ENCODE results near the gene RAB28.

DNA sequence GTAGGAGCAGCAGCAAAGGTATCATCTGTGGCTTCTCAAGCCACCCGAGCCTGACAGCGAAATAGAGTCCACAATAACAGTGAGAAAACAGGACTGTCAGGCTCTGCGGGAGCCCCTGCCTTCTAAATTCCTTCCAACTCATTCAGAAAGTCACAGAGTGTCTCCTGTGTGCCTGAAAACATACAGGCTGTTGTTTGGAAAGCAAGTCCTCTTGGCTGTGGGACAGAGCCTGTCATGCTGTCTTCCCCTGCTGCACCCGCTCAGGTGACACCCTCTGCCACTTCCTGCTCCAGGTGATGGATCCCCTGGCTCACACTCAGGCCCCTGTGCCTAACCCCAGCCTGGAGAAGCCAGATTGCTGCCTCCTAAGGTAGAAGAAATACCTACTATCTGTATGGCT is 152.3 kb downstream of the RAB28 start:
- TF ChIP-seq ZNF8 (CRISPR knock-in tag; IDR thresholded peaks at IDR 0.05) (no peak), RARB (CRISPR knock-in tag; IDR thresholded peaks at IDR 0.05) (no peak), ZFP30 (CRISPR knock-in tag; IDR thresholded peaks at IDR 0.05) (no peak), TOX (CRISPR knock-in tag; IDR thresholded peaks at IDR 0.05; ENCODE audit: borderline replicate concordance) (no peak)
- TF ChIP-seq, protein P1, sequence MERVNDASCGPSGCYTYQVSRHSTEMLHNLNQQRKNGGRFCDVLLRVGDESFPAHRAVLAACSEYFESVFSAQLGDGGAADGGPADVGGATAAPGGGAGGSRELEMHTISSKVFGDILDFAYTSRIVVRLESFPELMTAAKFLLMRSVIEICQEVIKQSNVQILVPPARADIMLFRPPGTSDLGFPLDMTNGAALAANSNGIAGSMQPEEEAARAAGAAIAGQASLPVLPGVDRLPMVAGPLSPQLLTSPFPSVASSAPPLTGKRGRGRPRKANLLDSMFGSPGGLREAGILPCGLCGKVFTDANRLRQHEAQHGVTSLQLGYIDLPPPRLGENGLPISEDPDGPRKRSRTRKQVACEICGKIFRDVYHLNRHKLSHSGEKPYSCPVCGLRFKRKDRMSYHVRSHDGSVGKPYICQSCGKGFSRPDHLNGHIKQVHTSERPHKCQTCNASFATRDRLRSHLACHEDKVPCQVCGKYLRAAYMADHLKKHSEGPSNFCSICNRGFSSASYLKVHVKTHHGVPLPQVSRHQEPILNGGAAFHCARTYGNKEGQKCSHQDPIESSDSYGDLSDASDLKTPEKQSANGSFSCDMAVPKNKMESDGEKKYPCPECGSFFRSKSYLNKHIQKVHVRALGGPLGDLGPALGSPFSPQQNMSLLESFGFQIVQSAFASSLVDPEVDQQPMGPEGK (CRISPR knock-in tag; IDR thresholded peaks at IDR 0.05; ENCODE audit: borderline replicate concordance): no peak
- TF ChIP-seq, protein P2, sequence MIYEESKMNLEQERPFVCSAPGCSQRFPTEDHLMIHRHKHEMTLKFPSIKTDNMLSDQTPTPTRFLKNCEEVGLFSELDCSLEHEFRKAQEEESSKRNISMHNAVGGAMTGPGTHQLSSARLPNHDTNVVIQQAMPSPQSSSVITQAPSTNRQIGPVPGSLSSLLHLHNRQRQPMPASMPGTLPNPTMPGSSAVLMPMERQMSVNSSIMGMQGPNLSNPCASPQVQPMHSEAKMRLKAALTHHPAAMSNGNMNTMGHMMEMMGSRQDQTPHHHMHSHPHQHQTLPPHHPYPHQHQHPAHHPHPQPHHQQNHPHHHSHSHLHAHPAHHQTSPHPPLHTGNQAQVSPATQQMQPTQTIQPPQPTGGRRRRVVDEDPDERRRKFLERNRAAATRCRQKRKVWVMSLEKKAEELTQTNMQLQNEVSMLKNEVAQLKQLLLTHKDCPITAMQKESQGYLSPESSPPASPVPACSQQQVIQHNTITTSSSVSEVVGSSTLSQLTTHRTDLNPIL (CRISPR knock-in tag; IDR thresholded peaks at IDR 0.05; ENCODE audit: low read depth): no peak
